Ishikawa (cell line): ENCODE measurements around the gene ZNF341.

ENCODE experiments used
- CEBPB ChIP-seq: IDR thresholded peaks from 2 replicates; pipeline ENCODE4 v1.6.1; 2012
- CREB1 ChIP-seq: IDR thresholded peaks from 2 replicates; pipeline ENCODE4 v1.6.1; 2012; ENCODE audit warnings: low read depth
- EP300 ChIP-seq: IDR thresholded peaks from 2 replicates; pipeline ENCODE4 v1.6.1; 2012; ENCODE audit warnings: borderline replicate concordance
- FOXM1 ChIP-seq: IDR thresholded peaks from 2 replicates; pipeline ENCODE4 v1.6.1; 2012; ENCODE audit warnings: low read depth, borderline replicate concordance
- MAX ChIP-seq: IDR thresholded peaks from 2 replicates; pipeline ENCODE4 v1.6.1; 2012
- NFIC ChIP-seq: IDR thresholded peaks from 2 replicates; pipeline ENCODE4 v1.6.1; 2012
- REST ChIP-seq: IDR thresholded peaks from 2 replicates; pipeline ENCODE4 v1.6.1; 2012; ENCODE audit warnings: low read depth, mild to moderate bottlenecking
- TCF12 ChIP-seq: IDR thresholded peaks from 2 replicates; pipeline ENCODE4 v1.6.1; 2012; ENCODE audit warnings: low read depth

GRCh38 chr20:33730946-33731692, 677 bp upstream of the ZNF341 start:
- TF ChIP-seq CEBPB (no peak), EP300 (no peak), REST (no peak), TCF12 (no peak), CREB1 (no peak), NFIC (no peak), MAX (no peak), FOXM1 (no peak)
